ENCODE measurements around the gene DTL. TPM values are rescaled to one million over a fixed set of nuclear protein-coding genes. Genes with fewer than 3 reads are reported as not detected.

DTL gene
- total RNA-seq, 1 experiment from 2014 or later: 73.0 TPM

DNA sequence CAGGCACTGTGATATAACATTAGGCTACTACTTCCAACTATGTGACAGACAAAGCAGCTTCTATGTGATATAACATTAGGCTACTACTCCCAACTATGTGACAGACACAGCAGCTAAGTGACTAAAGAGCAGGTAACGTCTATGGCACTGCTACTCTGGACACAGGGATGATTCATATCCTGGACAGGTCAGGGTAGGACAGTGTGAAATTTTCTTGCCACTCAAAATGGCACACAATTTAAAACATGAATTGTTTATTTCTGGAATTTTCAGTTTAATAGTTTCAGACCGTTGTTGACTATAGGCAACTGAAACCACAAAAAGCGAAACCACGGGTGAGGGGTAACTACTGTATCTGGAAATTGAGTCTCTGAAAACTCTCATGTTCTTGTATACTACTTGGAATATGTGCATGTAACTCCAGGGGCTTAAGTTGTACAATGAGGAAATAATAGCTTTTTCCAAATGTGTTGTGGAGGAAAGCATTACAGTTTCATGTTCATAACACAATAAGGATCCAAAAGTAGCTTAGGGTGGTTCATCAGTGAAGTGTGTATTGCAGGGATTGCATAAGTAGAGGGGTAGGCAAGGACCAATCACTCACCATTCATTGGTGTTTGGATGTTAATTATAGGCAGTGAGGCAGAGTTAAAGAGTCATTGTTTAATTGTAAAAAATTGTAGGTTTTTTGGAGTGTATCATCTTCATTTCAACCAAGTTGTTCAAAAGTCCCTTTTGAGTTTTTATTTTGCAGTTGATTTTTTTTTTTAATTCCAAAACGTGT is 5.3 kb downstream of the DTL start:
- H3K27me3 Mint-ChIP-seq (ENCODE audit: low read depth): no peaks in the 10 kb centered on the region; the same call in 1 of the 2 replicates
- Histone ChIP-seq H3T11ph (ENCODE audit: low read length) (no peak overlapping the region), H3K18ac (ENCODE audit: insufficient read length, low read depth, low read length) (no peak overlapping the region), H2BK5ac (ENCODE audit: insufficient read length, low read length) (no peak overlapping the region), H3K79me2 (ENCODE audit: insufficient read depth, low read length) (peaks cover 20% of the 10 kb centered on the region; the same call in 1 of the 2 replicates), H2BK20ac (ENCODE audit: low read depth, low read length, poor library complexity, severe bottlenecking) (no peak overlapping the region), H4K5ac (ENCODE audit: insufficient read length, low read depth, low read length) (no peak overlapping the region), H3K4me1 (ENCODE audit: insufficient read depth, low read length) (no peaks in the 10 kb centered on the region), H2AFZ (ENCODE audit: low read length) (no peak overlapping the region), H3K23me2 (ENCODE audit: insufficient read length, low read depth, low read length, poor library complexity, severe bottlenecking) (no peaks in the 10 kb centered on the region), H3K23ac (ENCODE audit: insufficient read length, low read depth, low read length) (no peak overlapping the region), H3K9me3 (ENCODE audit: control insufficient read depth, low read depth, low read length) (no peaks in the 10 kb centered on the region), H3K4ac (ENCODE audit: low read depth, low read length) (no peak overlapping the region), H3K27ac (ENCODE audit: insufficient read length, low read depth, low read length) (no peak overlapping the region), H3K56ac (ENCODE audit: insufficient read length, low read depth, low read length) (no peak overlapping the region), H4K91ac (ENCODE audit: insufficient read length, low read depth, low read length) (no peak overlapping the region), H3K14ac (ENCODE audit: insufficient read depth, low read length) (no peak overlapping the region), H3K79me1 (ENCODE audit: insufficient read depth, low read depth, low read length, poor library complexity, severe bottlenecking) (peaks cover 4% of the 10 kb centered on the region), H3K4me2 (ENCODE audit: insufficient read depth, insufficient read length, low read length) (no peak overlapping the region), H3K27me3 (ENCODE audit: insufficient read depth, low read length) (no peaks in the 10 kb centered on the region), H2BK15ac (ENCODE audit: low read depth, low read length) (no peak overlapping the region), H2AK5ac (ENCODE audit: insufficient read length, low read length) (no peak overlapping the region), H4K8ac (replicated peaks; ENCODE audit: insufficient read length, low read depth, low read length) (no peak overlapping the region), H4K20me1 (ENCODE audit: control insufficient read depth, insufficient read depth, insufficient read length) (no peaks in the 10 kb centered on the region), H3K9ac (ENCODE audit: extremely low read depth, insufficient read length, low read length) (no peak overlapping the region), H2BK120ac (ENCODE audit: low read depth, low read length, poor library complexity, severe bottlenecking) (no peak overlapping the region), H2BK12ac (ENCODE audit: insufficient read length, low read depth, low read length) (no peak overlapping the region)
- peaks cover 16 to 30% (median 28%) of the 10 kb centered on the region in 3 experiments; a peak in 6 of 7 replicates for H3K36me3 Mint-ChIP-seq (ENCODE audit: insufficient read depth in 1 of 3, low read depth in 3 of 3)
- DNase-seq: no peak
- WGBS (ENCODE audit: extremely low coverage, insufficient read length, low lambda C conversion rate): no CpG with 5 or more reads among the region's 5 CpGs
- no peak overlapping the region for H3K4me3 Mint-ChIP-seq
- H3K4me1 Mint-ChIP-seq: peaks cover 19 to 23% of the 10 kb centered on the region in 2 experiments
- TF ChIP-seq, protein P1, sequence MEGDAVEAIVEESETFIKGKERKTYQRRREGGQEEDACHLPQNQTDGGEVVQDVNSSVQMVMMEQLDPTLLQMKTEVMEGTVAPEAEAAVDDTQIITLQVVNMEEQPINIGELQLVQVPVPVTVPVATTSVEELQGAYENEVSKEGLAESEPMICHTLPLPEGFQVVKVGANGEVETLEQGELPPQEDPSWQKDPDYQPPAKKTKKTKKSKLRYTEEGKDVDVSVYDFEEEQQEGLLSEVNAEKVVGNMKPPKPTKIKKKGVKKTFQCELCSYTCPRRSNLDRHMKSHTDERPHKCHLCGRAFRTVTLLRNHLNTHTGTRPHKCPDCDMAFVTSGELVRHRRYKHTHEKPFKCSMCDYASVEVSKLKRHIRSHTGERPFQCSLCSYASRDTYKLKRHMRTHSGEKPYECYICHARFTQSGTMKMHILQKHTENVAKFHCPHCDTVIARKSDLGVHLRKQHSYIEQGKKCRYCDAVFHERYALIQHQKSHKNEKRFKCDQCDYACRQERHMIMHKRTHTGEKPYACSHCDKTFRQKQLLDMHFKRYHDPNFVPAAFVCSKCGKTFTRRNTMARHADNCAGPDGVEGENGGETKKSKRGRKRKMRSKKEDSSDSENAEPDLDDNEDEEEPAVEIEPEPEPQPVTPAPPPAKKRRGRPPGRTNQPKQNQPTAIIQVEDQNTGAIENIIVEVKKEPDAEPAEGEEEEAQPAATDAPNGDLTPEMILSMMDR (conservative IDR thresholded peaks at IDR 0.05): no peak
- H3K9me3 Mint-ChIP-seq: no peaks in the 10 kb centered on the region
- no peak overlapping the region for H3K27ac Mint-ChIP-seq

Measured in H9 (cell line).